A549 (cell line): ENCODE results near the gene SMC5.

Source experiments
- CEBPB ChIP-seq, 2 experiments: fragments of >200 bp in 1 of 2; sonication (Bioruptor Twin) in 1 of 2; formaldehyde crosslinking in 1 of 2; IDR thresholded peaks; 2 replicates each; pipeline ENCODE4 v1.6.1; 2012 to 2016
- CTCF ChIP-seq: fragments of >200 bp; sonication (Bioruptor Twin); formaldehyde crosslinking; IDR thresholded peaks from 3 replicates; pipeline ENCODE4 v1.5.1; 2016
- EHMT2 ChIP-seq: fragments of 200-600 bp; sonication (generic); IDR thresholded peaks from 2 replicates; pipeline ENCODE4 v1.6.1; 2016; ENCODE audit warnings: antibody characterized with exemption, low read depth, mild to moderate bottlenecking, moderate library complexity
- MAX ChIP-seq: IDR thresholded peaks from 2 replicates; pipeline ENCODE4 v1.6.1; 2012
- POLR2A ChIP-seq: IDR thresholded peaks from 2 replicates; pipeline ENCODE4 v1.6.1; 2012; ENCODE audit warnings: mild to moderate bottlenecking, low read length
- RAD21 ChIP-seq, 2 experiments: fragments of >200 bp in 1 of 2; sonication (Bioruptor Twin) in 1 of 2; formaldehyde crosslinking in 1 of 2; IDR thresholded peaks in 1 of 2; conservative IDR thresholded peaks in 1 of 2; 2 replicates in 1 of 2; 3 replicates in 1 of 2; pipeline ENCODE4 v1.6.1; 2012 to 2018; ENCODE audit warnings: inconsistent platforms in 1 of 2
- RCOR1 ChIP-seq: fragments of 150-350 bp; IDR thresholded peaks from 2 replicates; pipeline ENCODE4 v1.6.1; 2014; ENCODE audit warnings: antibody characterized with exemption, low read length, low read depth
- USF2 ChIP-seq: fragments of 450-650 bp; IDR thresholded peaks from 2 replicates; pipeline ENCODE4 v1.6.1; 2014; ENCODE audit warnings: antibody characterized with exemption
- TF ChIP-seq, protein P1 (sequence below): IDR thresholded peaks from 2 replicates; pipeline ENCODE4 v1.6.1; 2012

GRCh38 chr9:70283848-70284247 lies 25.1 kb downstream of the SMC5 start:
- TF ChIP-seq CTCF (no peak), MAX (no peak), POLR2A (no peak), RAD21 (conservative IDR thresholded peaks at IDR 0.05 in 1 of 2, IDR thresholded peaks at IDR 0.05 in 1 of 2) (no peak), CEBPB (IDR thresholded peaks at IDR 0.05) (no peak), RCOR1 (no peak), USF2 (no peak), EHMT2 (no peak)
- TF ChIP-seq, protein P1, sequence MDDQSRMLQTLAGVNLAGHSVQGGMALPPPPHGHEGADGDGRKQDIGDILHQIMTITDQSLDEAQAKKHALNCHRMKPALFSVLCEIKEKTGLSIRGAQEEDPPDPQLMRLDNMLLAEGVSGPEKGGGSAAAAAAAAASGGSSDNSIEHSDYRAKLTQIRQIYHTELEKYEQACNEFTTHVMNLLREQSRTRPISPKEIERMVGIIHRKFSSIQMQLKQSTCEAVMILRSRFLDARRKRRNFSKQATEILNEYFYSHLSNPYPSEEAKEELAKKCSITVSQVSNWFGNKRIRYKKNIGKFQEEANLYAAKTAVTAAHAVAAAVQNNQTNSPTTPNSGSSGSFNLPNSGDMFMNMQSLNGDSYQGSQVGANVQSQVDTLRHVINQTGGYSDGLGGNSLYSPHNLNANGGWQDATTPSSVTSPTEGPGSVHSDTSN: no peak
